SK-N-SH treated with all-trans-retinoic acid at 6 μM for 48 hours (cell line): ENCODE measurements around the gene ZNF692.

Source experiments
- ARNTL ChIP-seq: fragments of 450-650 bp; formaldehyde crosslinking; IDR thresholded peaks from 2 replicates; pipeline ENCODE4 v1.5.0; 2020; ENCODE audit warnings: low read depth, mild to moderate bottlenecking, moderate library complexity, borderline replicate concordance
- CREB5 ChIP-seq: fragments of 250-450 bp; sonication (Bioruptor Pico); IDR thresholded peaks from 2 replicates; pipeline ENCODE4 v1.5.1; 2020; ENCODE audit warnings: low read depth, mild to moderate bottlenecking, moderate library complexity
- CSDC2 ChIP-seq: fragments of 250-450 bp; sonication (Bioruptor Pico); IDR thresholded peaks from 2 replicates; pipeline ENCODE4 v1.5.0; 2020; ENCODE audit warnings: mild to moderate bottlenecking, moderate library complexity
- CSRNP3 ChIP-seq: fragments of 250-450 bp; sonication (Bioruptor Pico); IDR thresholded peaks from 2 replicates; pipeline ENCODE4 v1.5.1; 2021; ENCODE audit warnings: mild to moderate bottlenecking, moderate library complexity
- ESRRG ChIP-seq: fragments of 250-450 bp; sonication (Bioruptor Pico); IDR thresholded peaks from 2 replicates; pipeline ENCODE4 v1.6.1; 2021; ENCODE audit warnings: mild to moderate bottlenecking
- GLIS3 ChIP-seq: fragments of 250-450 bp; sonication (Bioruptor Pico); IDR thresholded peaks from 2 replicates; pipeline ENCODE4 v1.5.0; 2020; ENCODE audit warnings: mild to moderate bottlenecking, moderate library complexity
- PATZ1 ChIP-seq: fragments of 250-450 bp; sonication (Bioruptor Pico); IDR thresholded peaks from 2 replicates; pipeline ENCODE4 v1.8.0; 2020; ENCODE audit warnings: mild to moderate bottlenecking, moderate library complexity, borderline replicate concordance
- SNAI2 ChIP-seq: fragments of 250-450 bp; sonication (Bioruptor Pico); IDR thresholded peaks from 2 replicates; pipeline ENCODE4 v1.5.0; 2020; ENCODE audit warnings: mild to moderate bottlenecking, moderate library complexity
- TCF4 ChIP-seq: fragments of 250-450 bp; sonication (Bioruptor Pico); IDR thresholded peaks from 2 replicates; pipeline ENCODE4 v1.8.0; 2021; ENCODE audit warnings: mild to moderate bottlenecking, moderate library complexity, borderline replicate concordance
- TOX ChIP-seq: fragments of 250-450 bp; sonication (Bioruptor Pico); IDR thresholded peaks from 2 replicates; pipeline ENCODE4 v1.8.0; 2021; ENCODE audit warnings: mild to moderate bottlenecking, moderate library complexity, borderline replicate concordance
- ZFP3 ChIP-seq: fragments of 250-450 bp; sonication (Bioruptor Pico); IDR thresholded peaks from 2 replicates; pipeline ENCODE4 v1.5.0; 2020; ENCODE audit warnings: mild to moderate bottlenecking, moderate library complexity
- ZFP30 ChIP-seq: fragments of 450-650 bp; formaldehyde crosslinking; IDR thresholded peaks from 2 replicates; pipeline ENCODE4 v1.5.0; 2022; ENCODE audit warnings: mild to moderate bottlenecking, moderate library complexity
- ZNF565 ChIP-seq: fragments of 450-650 bp; formaldehyde crosslinking; conservative IDR thresholded peaks from 2 replicates; pipeline ENCODE4 v1.5.0; 2020; ENCODE audit warnings: low read depth, mild to moderate bottlenecking, moderate library complexity
- TF ChIP-seq, protein P1 (sequence below): fragments of 250-450 bp; sonication (Bioruptor Pico); IDR thresholded peaks from 2 replicates; pipeline ENCODE4 v1.5.0; 2020; ENCODE audit warnings: mild to moderate bottlenecking, moderate library complexity

DNA sequence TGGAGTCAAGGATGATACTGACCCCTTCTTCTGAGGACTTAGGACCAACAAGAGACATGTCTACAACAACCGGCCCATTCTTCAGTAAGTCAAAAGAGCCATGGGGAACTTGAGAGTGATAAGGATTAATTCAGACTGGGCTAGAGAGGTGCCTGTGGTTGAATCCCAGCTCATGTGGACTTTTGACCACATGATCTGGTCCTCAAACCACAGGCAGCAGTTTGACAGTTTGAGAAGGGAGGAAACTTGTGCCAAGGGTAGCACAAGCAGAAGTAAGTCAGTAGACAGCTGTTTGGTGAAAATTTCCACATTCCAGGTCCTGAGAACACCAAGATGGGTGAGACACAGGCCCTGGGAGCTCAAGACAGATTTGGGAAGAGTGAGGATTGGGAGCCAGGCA is 53.0 kb downstream of the ZNF692 start:
- TF ChIP-seq ZNF565 (CRISPR knock-in tag) = no peak
- TF ChIP-seq GLIS3 = no peak
- no peak for TF ChIP-seq ARNTL (CRISPR knock-in tag)
- TF ChIP-seq TCF4 (CRISPR knock-in tag) = no peak
- TF ChIP-seq CREB5 (CRISPR knock-in tag) = no peak
- TF ChIP-seq ZFP30 = no peak
- no peak for TF ChIP-seq ESRRG (CRISPR knock-in tag)
- TF ChIP-seq CSDC2 (CRISPR knock-in tag) = no peak
- TF ChIP-seq SNAI2 (CRISPR knock-in tag) = no peak
- TF ChIP-seq CSRNP3 (CRISPR knock-in tag) = no peak
- TF ChIP-seq PATZ1 (CRISPR knock-in tag) = no peak
- no peak for TF ChIP-seq TOX (CRISPR knock-in tag)
- TF ChIP-seq, protein P1, sequence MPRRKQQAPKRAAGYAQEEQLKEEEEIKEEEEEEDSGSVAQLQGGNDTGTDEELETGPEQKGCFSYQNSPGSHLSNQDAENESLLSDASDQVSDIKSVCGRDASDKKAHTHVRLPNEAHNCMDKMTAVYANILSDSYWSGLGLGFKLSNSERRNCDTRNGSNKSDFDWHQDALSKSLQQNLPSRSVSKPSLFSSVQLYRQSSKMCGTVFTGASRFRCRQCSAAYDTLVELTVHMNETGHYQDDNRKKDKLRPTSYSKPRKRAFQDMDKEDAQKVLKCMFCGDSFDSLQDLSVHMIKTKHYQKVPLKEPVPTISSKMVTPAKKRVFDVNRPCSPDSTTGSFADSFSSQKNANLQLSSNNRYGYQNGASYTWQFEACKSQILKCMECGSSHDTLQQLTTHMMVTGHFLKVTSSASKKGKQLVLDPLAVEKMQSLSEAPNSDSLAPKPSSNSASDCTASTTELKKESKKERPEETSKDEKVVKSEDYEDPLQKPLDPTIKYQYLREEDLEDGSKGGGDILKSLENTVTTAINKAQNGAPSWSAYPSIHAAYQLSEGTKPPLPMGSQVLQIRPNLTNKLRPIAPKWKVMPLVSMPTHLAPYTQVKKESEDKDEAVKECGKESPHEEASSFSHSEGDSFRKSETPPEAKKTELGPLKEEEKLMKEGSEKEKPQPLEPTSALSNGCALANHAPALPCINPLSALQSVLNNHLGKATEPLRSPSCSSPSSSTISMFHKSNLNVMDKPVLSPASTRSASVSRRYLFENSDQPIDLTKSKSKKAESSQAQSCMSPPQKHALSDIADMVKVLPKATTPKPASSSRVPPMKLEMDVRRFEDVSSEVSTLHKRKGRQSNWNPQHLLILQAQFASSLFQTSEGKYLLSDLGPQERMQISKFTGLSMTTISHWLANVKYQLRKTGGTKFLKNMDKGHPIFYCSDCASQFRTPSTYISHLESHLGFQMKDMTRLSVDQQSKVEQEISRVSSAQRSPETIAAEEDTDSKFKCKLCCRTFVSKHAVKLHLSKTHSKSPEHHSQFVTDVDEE (CRISPR knock-in tag) = no peak
- TF ChIP-seq ZFP3 (CRISPR knock-in tag) = no peak
